HCT116 (cell line): ENCODE data around the gene C9orf72. TPM values are rescaled to one million over a fixed set of nuclear protein-coding genes. Genes with fewer than 3 reads are reported as not detected.

Experiments used
- ATAC-seq: fragments of 200-7000 bp; cut with Tn5 transposase; 2 replicates; pipeline ENCODE4 v1.9.1; 2020; ENCODE audit warnings: mild to moderate bottlenecking, moderate library complexity
- BruUV-seq: library from RNA; stranded (reverse); fragments of 400-500 nt; replicated peaks from 2 replicates; lab custom pipeline; 2021; lab: Mats Ljungman, UMichigan
- CTCF ChIA-PET: fragments of 300-600 bp; sonication (Branson Sonifier 250); formaldehyde crosslinking; loops from one replicate; lab custom pipeline; 2021; ENCODE audit warnings: antibody characterized with exemption; lab: Charles Lee
- POLR2A ChIA-PET: fragments of 300-600, 350-600 bp; sonication (Branson Sonifier 250); formaldehyde crosslinking; loops from one replicate; lab custom pipeline; 2021; ENCODE audit warnings: antibody characterized with exemption; lab: Charles Lee
- RAD21 ChIA-PET, 2 experiments: fragments of 300-600 bp; sonication (Branson Sonifier 250); formaldehyde crosslinking; loops; one replicate each; lab custom pipeline; 2023; ENCODE audit warnings: low total read pairs in 2 of 2; ENCODE audit not compliant: uncharacterized antibody in 2 of 2, unreplicated experiment in 2 of 2, low non-redundant PET in 1 of 2; lab: Charles Lee
- DNase-seq: peaks from one replicate; pipeline ENCODE4 v3.0.0-alpha.2; 2010; ENCODE audit warnings: low read depth, low spot score
- H2AFZ ChIP-seq: fragments of 200-600 bp; shearing (Covaris generic), sonication (generic); 2 replicates; pipeline ENCODE4 v1.6.1; 2017; ENCODE audit warnings: low read depth, mixed run types, mixed read lengths, antibody characterized with exemption, low read length; ENCODE audit not compliant: poor library complexity, severe bottlenecking
- H3K27ac ChIP-seq: 2 replicates; pipeline ENCODE4 v1.5.1; 2012; ENCODE audit warnings: low read depth, low read length
- H3K27me3 ChIP-seq: fragments of 200-600 bp; sonication (generic); 2 replicates; pipeline ENCODE4 v1.6.1; 2016; ENCODE audit warnings: mixed run types, low read length, mixed read lengths; ENCODE audit not compliant: insufficient read depth
- H3K36me3 ChIP-seq, 2 experiments: fragments of 200-500 bp in 1 of 2; fragments of 200-600 bp in 1 of 2; sonication (Bioruptor generic) in 1 of 2; sonication (generic) in 1 of 2; 2 replicates each; pipeline versions ENCODE4 v1.5.1 to v1.6.1; 2014 to 2016; ENCODE audit warnings: low read length in 2 of 2, inconsistent platforms in 1 of 2, mixed read lengths in 1 of 2, mixed run types in 1 of 2; ENCODE audit not compliant: insufficient read depth in 2 of 2, control insufficient read depth in 1 of 2
- H3K4me1 ChIP-seq, 2 experiments: fragments of 200-600 bp in 1 of 2; sonication (generic) in 1 of 2; 2 replicates each; pipeline versions ENCODE4 v1.5.1 to v1.6.1; 2012 to 2017; ENCODE audit warnings: low read length in 2 of 2, inconsistent platforms in 1 of 2, mild to moderate bottlenecking in 1 of 2, mixed read lengths in 1 of 2, mixed run types in 1 of 2, moderate library complexity in 1 of 2; ENCODE audit not compliant: insufficient read depth in 2 of 2, control insufficient read depth in 1 of 2
- H3K4me2 ChIP-seq: fragments of 200-600 bp; sonication (generic); 2 replicates; pipeline ENCODE4 v1.6.1; 2017; ENCODE audit warnings: mixed run types, low read length, mixed read lengths
- H3K4me3 ChIP-seq, 2 experiments: fragments of 200-600 bp in 1 of 2; sonication (generic) in 1 of 2; replicated peaks in 1 of 2; 2 replicates each; pipeline ENCODE4 v1.5.1; 2011 to 2016; ENCODE audit warnings: low read length in 2 of 2, control low read depth in 1 of 2, low read depth in 1 of 2, mild to moderate bottlenecking in 1 of 2, mixed read lengths in 1 of 2, mixed run types in 1 of 2
- H3K79me2 ChIP-seq: fragments of 200-600 bp; sonication (generic); 2 replicates; pipeline ENCODE4 v1.6.1; 2017; ENCODE audit warnings: mild to moderate bottlenecking, mixed run types, low read length, moderate library complexity, mixed read lengths; ENCODE audit not compliant: insufficient read depth
- H3K9ac ChIP-seq: fragments of 200-600 bp; sonication (generic); 2 replicates; pipeline ENCODE4 v1.6.1; 2016; ENCODE audit warnings: low read length, mixed read lengths
- H3K9me2 ChIP-seq: fragments of 200-600 bp; sonication (generic), shearing (Covaris generic); 2 replicates; pipeline ENCODE4 v1.6.1; 2017; ENCODE audit warnings: mixed run types, mild to moderate bottlenecking, moderate library complexity; ENCODE audit not compliant: insufficient read depth
- H3K9me3 ChIP-seq, 2 experiments: fragments of 200-500 bp in 1 of 2; fragments of 200-600 bp in 1 of 2; sonication (Bioruptor generic) in 1 of 2; sonication (generic) in 1 of 2; 2 replicates each; pipeline ENCODE4 v1.6.1; 2014 to 2017; ENCODE audit warnings: low read length in 2 of 2, mixed read lengths in 2 of 2, inconsistent platforms in 1 of 2, low read depth in 1 of 2, mild to moderate bottlenecking in 1 of 2, mixed run types in 1 of 2, moderate library complexity in 1 of 2; ENCODE audit not compliant: control insufficient read depth in 1 of 2, insufficient read depth in 1 of 2
- H4K20me1 ChIP-seq: fragments of 200-600 bp; sonication (generic), shearing (Covaris generic); 2 replicates; pipeline ENCODE4 v1.6.1; 2017; ENCODE audit warnings: mixed run types, mild to moderate bottlenecking, moderate library complexity; ENCODE audit not compliant: insufficient read depth
- CBX3 ChIP-seq: IDR thresholded peaks from 2 replicates; pipeline ENCODE4 v1.6.1; 2012; ENCODE audit warnings: low read depth
- CEBPB ChIP-seq: IDR thresholded peaks from 2 replicates; pipeline ENCODE4 v1.6.1; 2012; ENCODE audit warnings: low read depth
- ELF1 ChIP-seq: IDR thresholded peaks from 2 replicates; pipeline ENCODE4 v1.6.1; 2012; ENCODE audit warnings: low read depth, borderline replicate concordance
- EZH2 ChIP-seq: fragments of 200-600 bp; sonication (generic); IDR thresholded peaks from 2 replicates; pipeline ENCODE4 v1.6.1; 2017; ENCODE audit warnings: antibody characterized with exemption, mixed run types
- EZH2phosphoT487 ChIP-seq: fragments of 200-600 bp; IDR thresholded peaks from 2 replicates; pipeline ENCODE4 v1.6.1; 2018; ENCODE audit warnings: antibody characterized with exemption, borderline replicate concordance
- FOSL1 ChIP-seq: IDR thresholded peaks from 2 replicates; pipeline ENCODE4 v1.6.1; 2012; ENCODE audit warnings: low read depth
- JUND ChIP-seq: IDR thresholded peaks from 2 replicates; pipeline ENCODE4 v1.6.1; 2012
- POLR2A ChIP-seq: IDR thresholded peaks from 2 replicates; pipeline ENCODE4 v1.7.0; 2011; ENCODE audit warnings: borderline replicate concordance; ENCODE audit not compliant: insufficient read depth, insufficient read length; ENCODE audit errors: extremely low read depth
- POLR2AphosphoS5 ChIP-seq: IDR thresholded peaks from 2 replicates; pipeline ENCODE4 v1.6.1; 2011; ENCODE audit warnings: mild to moderate bottlenecking, low read depth, low read length, moderate library complexity
- RAD21 ChIP-seq: IDR thresholded peaks from 2 replicates; pipeline ENCODE4 v1.6.1; 2012; ENCODE audit warnings: low read depth, mild to moderate bottlenecking
- SIN3A ChIP-seq: IDR thresholded peaks from 2 replicates; pipeline ENCODE4 v1.6.1; 2012; ENCODE audit warnings: low read depth
- SP1 ChIP-seq: IDR thresholded peaks from 2 replicates; pipeline ENCODE4 v1.6.1; 2012; ENCODE audit warnings: low read depth
- SRF ChIP-seq: IDR thresholded peaks from 2 replicates; pipeline ENCODE4 v1.6.1; 2012; ENCODE audit warnings: low read depth
- TCF7L2 ChIP-seq: IDR thresholded peaks from 2 replicates; pipeline ENCODE4 v1.7.0; 2011; ENCODE audit warnings: borderline replicate concordance, inconsistent platforms; ENCODE audit not compliant: insufficient read depth, insufficient read length; ENCODE audit errors: extremely low read depth
- ZFX ChIP-seq: fragments of 450-650 bp; IDR thresholded peaks from 2 replicates; pipeline ENCODE4 v1.6.1; 2017
- ZNF274 ChIP-seq: fragments of 200-500 bp; sonication (Bioruptor generic); IDR thresholded peaks from 2 replicates; pipeline ENCODE4 v1.6.1; 2014; ENCODE audit warnings: mild to moderate bottlenecking, low read depth, low read length, inconsistent platforms
- intact Hi-C: fragments of 100-400 bp; cut with micrococcal nuclease; formaldehyde crosslinking; loops from 2 replicates; pipeline ENCODE4 v1.10.0; 2022
- total RNA-seq: library from RNA; stranded (reverse); gene quantifications from one replicate; pipeline ENCODE4 v1.2.1, GENCODE V29; 2021; ENCODE audit not compliant: unreplicated experiment
- TF ChIP-seq, protein P1 (sequence below): IDR thresholded peaks from 2 replicates; pipeline ENCODE4 v1.6.1; 2012
- TF ChIP-seq, protein P2 (sequence below), 3 experiments: fragments of 200-600 bp in 1 of 3; sonication (generic) in 1 of 3; IDR thresholded peaks in 2 of 3; conservative IDR thresholded peaks in 1 of 3; 2 replicates each; pipeline ENCODE4 v1.5.1; 2012 to 2017; ENCODE audit warnings: low read depth in 2 of 3, low read length in 2 of 3, antibody characterized with exemption in 1 of 3, borderline replicate concordance in 1 of 3, control low read depth in 1 of 3, mild to moderate bottlenecking in 1 of 3, mixed read lengths in 1 of 3, mixed run types in 1 of 3, moderate library complexity in 1 of 3; ENCODE audit not compliant: insufficient read depth in 1 of 3

The C9orf72 gene
- total RNA-seq, 1 experiment from 2014 or later: 12.0 TPM

DNA sequence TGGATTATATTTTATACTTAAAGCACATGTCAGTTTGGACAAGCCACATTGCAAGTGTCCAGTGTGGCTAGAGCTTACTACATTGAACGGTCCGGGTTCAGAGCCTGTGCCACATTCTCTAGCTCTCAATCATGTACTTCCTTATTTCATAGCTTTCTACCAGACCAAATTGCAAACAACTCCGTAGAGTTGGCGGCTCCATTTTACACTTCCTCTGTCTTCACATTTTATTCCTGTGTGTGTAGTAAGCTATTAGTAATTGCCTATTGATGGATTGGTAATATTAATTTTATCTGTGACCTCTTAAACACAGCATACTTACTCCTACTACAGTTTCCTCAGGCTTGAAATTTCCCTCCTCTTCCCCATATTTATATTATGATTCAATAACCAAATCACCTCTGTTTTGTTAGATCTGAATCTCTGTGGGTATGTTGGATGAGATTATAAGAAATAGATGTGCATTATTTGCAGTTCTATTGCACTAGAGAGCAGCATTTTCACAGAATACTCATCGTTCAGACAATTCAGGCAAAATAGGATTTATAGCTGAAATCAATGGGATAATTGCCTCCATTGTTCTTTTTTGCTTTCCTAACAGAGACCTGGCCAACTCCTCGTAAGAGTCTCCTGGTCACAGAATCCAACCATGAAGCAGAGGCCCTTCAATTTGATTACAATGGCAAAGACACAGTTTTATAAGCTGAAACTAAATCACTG, 29.0 kb upstream of the C9orf72 start:
- Histone ChIP-seq H3K36me3 (no peaks in the 10 kb centered on the region), H3K27me3 (peaks cover 17% of the 10 kb centered on the region)
- intact Hi-C loops: no loop called here
- TF ChIP-seq POLR2A: no peak
- TF ChIP-seq ZFX: no peak
- no peak for TF ChIP-seq EZH2phosphoT487
- TF ChIP-seq FOSL1: no peak
- no peak for TF ChIP-seq ELF1
- TF ChIP-seq, protein P1, sequence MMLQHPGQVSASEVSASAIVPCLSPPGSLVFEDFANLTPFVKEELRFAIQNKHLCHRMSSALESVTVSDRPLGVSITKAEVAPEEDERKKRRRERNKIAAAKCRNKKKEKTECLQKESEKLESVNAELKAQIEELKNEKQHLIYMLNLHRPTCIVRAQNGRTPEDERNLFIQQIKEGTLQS: no peak
- TF ChIP-seq JUND: no peak
- no peak for TF ChIP-seq RAD21
- TF ChIP-seq SIN3A: no peak
- no peak for TF ChIP-seq TCF7L2
- TF ChIP-seq, all 23 proteins: peak for 0
- H4K20me1 ChIP-seq: no peaks in the 10 kb centered on the region
- ChIA-PET POLR2A (no interaction called here), CTCF (no interaction called here), RAD21 (no interaction called here)
- H2AFZ ChIP-seq: no peak overlapping the region
- H3K4me2 ChIP-seq: no peak overlapping the region
- H3K9me3 ChIP-seq: no peaks in the 10 kb centered on the region
- no peak overlapping the region for H3K27ac ChIP-seq
- no peak overlapping the region for H3K9ac ChIP-seq
- no peaks in the 10 kb centered on the region for H3K4me1 ChIP-seq
- H3K79me2 ChIP-seq: no peaks in the 10 kb centered on the region
- no peak for ATAC-seq
- H3K9me2 ChIP-seq: no peaks in the 10 kb centered on the region
- no peak for DNase-seq
- BruUV-seq: no TSS peak
- no peak overlapping the region for H3K4me3 ChIP-seq

DNA sequence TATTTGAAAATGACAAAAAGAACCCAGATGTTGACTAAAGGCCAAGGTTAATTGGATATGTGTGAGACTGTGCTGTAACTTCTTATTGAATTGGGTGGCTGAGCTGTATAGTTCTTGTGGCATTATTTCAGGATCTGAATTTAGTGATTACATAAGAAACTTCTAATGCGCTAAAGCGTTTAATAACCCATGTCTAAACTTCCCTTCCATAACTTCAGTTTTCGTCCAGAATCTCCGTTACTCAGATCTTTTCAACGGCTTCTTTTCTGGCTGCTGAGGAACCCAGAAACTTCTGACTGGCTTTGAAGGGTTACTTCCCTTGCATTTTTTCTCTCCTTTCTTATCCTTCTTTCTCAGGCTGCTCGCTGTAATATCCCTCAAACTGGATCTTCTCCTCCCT, 28.1 kb upstream of the C9orf72 start:
- Histone ChIP-seq H3K79me2 (no peaks in the 10 kb centered on the region), H3K9me3 (no peaks in the 10 kb centered on the region), H3K4me2 (no peak overlapping the region), H3K9ac (no peak overlapping the region), H4K20me1 (no peaks in the 10 kb centered on the region), H3K27ac (no peak overlapping the region), H3K4me1 (no peaks in the 10 kb centered on the region), H3K36me3 (no peaks in the 10 kb centered on the region), H3K9me2 (no peaks in the 10 kb centered on the region), H3K27me3 (peaks cover 23% of the 10 kb centered on the region), H3K4me3 (no peak overlapping the region), H2AFZ (no peak overlapping the region)
- intact Hi-C loops: no loop called here
- DNase-seq (no peak), ATAC-seq (no peak)
- TF ChIP-seq JUND (no peak), SP1 (no peak), ZFX (no peak), EZH2 (no peak), SIN3A (no peak), RAD21 (no peak), SRF (no peak), POLR2AphosphoS5 (no peak), POLR2A (no peak), ZNF274 (no peak), FOSL1 (no peak), CEBPB (no peak), CBX3 (no peak)
- TF ChIP-seq, protein P2, sequence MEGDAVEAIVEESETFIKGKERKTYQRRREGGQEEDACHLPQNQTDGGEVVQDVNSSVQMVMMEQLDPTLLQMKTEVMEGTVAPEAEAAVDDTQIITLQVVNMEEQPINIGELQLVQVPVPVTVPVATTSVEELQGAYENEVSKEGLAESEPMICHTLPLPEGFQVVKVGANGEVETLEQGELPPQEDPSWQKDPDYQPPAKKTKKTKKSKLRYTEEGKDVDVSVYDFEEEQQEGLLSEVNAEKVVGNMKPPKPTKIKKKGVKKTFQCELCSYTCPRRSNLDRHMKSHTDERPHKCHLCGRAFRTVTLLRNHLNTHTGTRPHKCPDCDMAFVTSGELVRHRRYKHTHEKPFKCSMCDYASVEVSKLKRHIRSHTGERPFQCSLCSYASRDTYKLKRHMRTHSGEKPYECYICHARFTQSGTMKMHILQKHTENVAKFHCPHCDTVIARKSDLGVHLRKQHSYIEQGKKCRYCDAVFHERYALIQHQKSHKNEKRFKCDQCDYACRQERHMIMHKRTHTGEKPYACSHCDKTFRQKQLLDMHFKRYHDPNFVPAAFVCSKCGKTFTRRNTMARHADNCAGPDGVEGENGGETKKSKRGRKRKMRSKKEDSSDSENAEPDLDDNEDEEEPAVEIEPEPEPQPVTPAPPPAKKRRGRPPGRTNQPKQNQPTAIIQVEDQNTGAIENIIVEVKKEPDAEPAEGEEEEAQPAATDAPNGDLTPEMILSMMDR (IDR thresholded peaks at IDR 0.05 in 2 of 3, conservative IDR thresholded peaks at IDR 0.05 in 1 of 3; ENCODE audit: borderline replicate concordance in 1 of 3, insufficient read depth in 1 of 3, low read depth in 2 of 3, low read length in 2 of 3): no peak
- BruUV-seq: no TSS peak
- ChIA-PET POLR2A (no interaction called here), RAD21 (no interaction called here), CTCF (no interaction called here)
